Measurements from ENCODE around the gene EXOC3L4. TPM values are rescaled to one million over a fixed set of nuclear protein-coding genes. Genes with fewer than 3 reads are reported as not detected.
A peak's percentile ranks its signal among the peaks of the same experiment; 100 is the strongest.

EXOC3L4 gene
- total and polyA plus RNA-seq, 9 of the 15 experiments (the other 6 are each of a cell fraction or from before 2014, with no cell fraction given): 0.10 to 6.7 (median 0.98) TPM; not detected in 1

DNA sequence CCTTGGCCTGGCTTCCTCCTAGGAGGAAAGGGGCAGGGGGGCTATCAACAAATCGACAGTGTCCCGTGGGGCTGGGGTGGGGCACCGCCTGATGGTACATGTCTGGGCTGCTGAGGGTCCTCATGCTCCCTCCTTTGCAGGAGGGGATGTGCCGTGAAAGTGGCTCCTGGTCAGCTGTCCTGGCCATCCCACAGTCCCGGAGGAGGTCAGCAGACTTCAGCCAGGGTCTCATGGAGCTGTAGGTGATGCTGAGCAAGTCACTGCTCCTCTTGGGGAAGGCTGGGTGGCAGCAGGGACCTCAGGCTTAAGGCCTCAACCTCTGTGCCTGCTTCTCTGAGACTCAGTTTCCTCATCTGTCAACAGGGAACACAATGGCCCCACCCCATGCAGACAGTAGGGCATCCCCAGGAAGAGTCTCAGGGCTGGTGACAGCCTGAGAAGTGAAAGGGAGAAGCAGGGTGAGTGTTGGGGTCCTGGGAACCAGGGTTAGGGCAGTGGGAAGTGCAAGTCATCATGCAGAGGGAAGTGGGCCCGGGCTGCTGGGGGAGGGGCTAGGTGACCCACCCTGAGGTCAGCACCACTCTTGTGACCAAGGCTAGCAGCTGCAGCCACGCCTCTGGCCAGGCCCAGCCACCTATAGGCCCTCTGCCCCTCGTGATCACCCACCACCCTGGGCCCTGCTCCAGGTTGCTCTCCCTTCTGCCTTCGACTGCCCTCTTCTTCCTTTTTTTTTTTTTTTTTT lies 24.3 kb downstream of the EXOC3L4 start (continued):
- TF ChIP-seq MGA (IDR thresholded peaks at IDR 0.05) (no peak), TRIM24 (IDR thresholded peaks at IDR 0.05) (0 out of 4 replicates have a peak, but pooled peaks of 1 of the 2 experiments have one; percentile 16), ZBED1 (IDR thresholded peaks at IDR 0.05) (no peak), CBX2 (IDR thresholded peaks at IDR 0.05; ENCODE audit: insufficient read depth, low read length, poor library complexity, severe bottlenecking) (no peak), NCOA4 (IDR thresholded peaks at IDR 0.05; ENCODE audit: partially characterized antibody) (no peak), PCBP2 (IDR thresholded peaks at IDR 0.05; ENCODE audit: low read depth, low read length, poor library complexity, severe bottlenecking) (no peak), ZBTB11 (CRISPR knock-in tag; IDR thresholded peaks at IDR 0.05) (no peak), HNRNPH1 (optimal IDR thresholded peaks at IDR 0.05; ENCODE audit: low read depth, low read length) (no peak)
